ENCODE measurements around the gene INTS6.
A peak's percentile ranks its signal among the peaks of the same experiment; 100 is the strongest.

Gene INTS6

GRCh38 chr13:51397262-51397941, 55.4 kb downstream of the INTS6 start:
- no peak for DNase-seq (ENCODE audit: low spot score)
- no peak for TF ChIP-seq CTCF (conservative IDR thresholded peaks at IDR 0.05; ENCODE audit: low read depth)
- no peak overlapping the region for H3K27ac ChIP-seq
- POLR2A ChIA-PET (ENCODE audit: low non-redundant PET), result no interaction called here
- CTCF ChIA-PET, result no interaction called here

- H3K27ac ChIP-seq, result no peak overlapping the region
- no peak for DNase-seq (ENCODE audit: low spot score)
- TF ChIP-seq CTCF (conservative IDR thresholded peaks at IDR 0.05; ENCODE audit: low read depth), result no peak
- POLR2A ChIA-PET (ENCODE audit: low non-redundant PET), result no interaction called here
- CTCF ChIA-PET, result no interaction called here
These were observed 56.5 kb downstream of the INTS6 start for GRCh38 chr13:51396352-51396751.

DNA sequence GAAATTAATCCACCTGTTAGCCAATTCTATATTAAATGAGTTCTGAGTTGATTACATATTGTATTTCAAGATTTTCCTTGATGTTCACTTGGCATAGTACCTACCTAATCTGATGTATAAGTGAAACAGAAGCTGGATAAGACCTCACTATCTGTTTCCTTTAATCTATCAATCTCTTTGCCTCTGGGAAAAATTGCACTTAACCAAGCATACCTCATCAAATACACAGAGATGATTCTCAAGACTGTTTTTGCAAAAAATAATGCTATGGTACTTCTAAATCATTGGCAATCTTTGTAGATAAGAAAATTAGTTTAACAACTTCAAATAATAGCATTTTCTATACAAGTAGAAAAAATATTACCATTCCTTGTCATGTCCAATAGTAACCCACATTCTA, 58.1 kb downstream of the INTS6 start:
- no peak for DNase-seq (ENCODE audit: low spot score)
- TF ChIP-seq CTCF (conservative IDR thresholded peaks at IDR 0.05; ENCODE audit: low read depth), result no peak
- ChIA-PET CTCF (interaction anchor here (0.6 kb wide), 1 partner anchor 131 kb away, joined by 3 read pairs; no protein-coding TSS in a partner anchor), POLR2A (ENCODE audit: low non-redundant PET) (no interaction called here)
- no peak overlapping the region for H3K27ac ChIP-seq

DNA sequence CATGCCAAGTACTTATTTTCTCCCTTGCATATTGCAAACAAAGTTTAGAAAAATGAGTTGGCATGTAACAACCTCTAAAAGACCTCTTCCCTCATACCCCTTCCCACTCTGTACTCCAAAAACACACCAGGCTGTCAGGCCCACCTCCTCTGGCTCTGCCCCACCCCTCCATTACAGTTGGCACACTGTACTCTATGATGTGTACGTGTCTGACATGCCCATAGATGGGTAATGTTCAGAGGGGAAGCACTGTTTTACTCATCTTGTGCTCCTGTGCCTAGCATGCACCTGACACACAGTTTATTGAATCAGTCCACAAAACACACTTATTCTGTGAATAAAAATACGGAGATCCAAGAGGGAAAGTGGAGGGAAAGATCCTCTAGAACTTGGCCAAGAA, 67.7 kb downstream of the INTS6 start:
- no peak for TF ChIP-seq CTCF (conservative IDR thresholded peaks at IDR 0.05; ENCODE audit: low read depth)
- ChIA-PET POLR2A (ENCODE audit: low non-redundant PET) (no interaction called here), CTCF (no interaction called here)
- no peak overlapping the region for H3K27ac ChIP-seq
- no peak for DNase-seq (ENCODE audit: low spot score)

DNA sequence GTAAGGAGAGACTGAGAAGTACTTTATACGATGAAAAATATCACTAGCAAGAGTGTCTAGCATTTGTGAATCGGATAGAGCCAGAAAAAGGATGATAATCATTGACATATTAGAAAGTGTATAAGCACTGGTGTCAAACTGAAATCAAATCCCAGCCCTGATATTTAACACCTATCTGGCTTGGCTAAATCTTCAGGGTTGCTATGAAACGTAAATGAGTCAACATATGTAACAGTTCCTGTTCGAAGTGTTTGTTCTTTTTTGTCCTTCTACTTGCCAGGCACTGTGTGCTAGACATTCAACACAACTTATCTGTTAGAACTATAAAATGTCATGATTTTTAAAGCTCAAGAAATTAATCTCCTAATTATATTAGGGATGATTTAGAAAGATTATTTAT, 72.6 kb downstream of the INTS6 start:
- DNase-seq (ENCODE audit: low spot score), result peak; percentile 31
- POLR2A ChIA-PET (ENCODE audit: low non-redundant PET), result no interaction called here
- CTCF ChIA-PET, result no interaction called here
- no peak for TF ChIP-seq CTCF (conservative IDR thresholded peaks at IDR 0.05; ENCODE audit: low read depth)
- H3K27ac ChIP-seq, result no peak overlapping the region

DNA sequence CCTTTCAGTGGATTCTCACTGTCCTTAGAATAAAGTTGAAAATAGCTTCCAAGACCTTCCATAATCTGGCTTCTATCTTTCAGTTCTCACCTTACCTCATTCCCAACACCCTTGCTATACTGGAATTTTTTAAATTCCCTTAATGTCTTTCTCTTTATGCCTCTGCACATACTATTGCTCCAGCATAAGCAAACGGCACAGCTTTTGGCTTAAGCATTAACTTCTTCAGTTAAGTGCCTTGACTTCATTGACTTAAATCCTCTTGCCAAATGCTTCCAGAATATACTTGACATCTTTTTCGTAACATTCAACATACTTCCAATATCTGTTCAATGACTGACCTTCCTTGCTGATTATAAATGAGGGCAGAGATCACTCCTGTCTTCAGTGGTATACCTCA, 79.4 kb downstream of the INTS6 start:
- no peak for DNase-seq (ENCODE audit: low spot score)
- TF ChIP-seq CTCF (conservative IDR thresholded peaks at IDR 0.05; ENCODE audit: low read depth), result no peak
- ChIA-PET POLR2A (ENCODE audit: low non-redundant PET) (no interaction called here), CTCF (interaction anchor here (0.7 kb wide), 1 partner anchor 177 kb away, joined by 5 read pairs; no protein-coding TSS in a partner anchor)
- H3K27ac ChIP-seq, result no peak overlapping the region

Measured in RWPE1 (cell line).